ENCODE measurements around the gene SRSF6.

GRCh38 chr20:43508604-43509040 lies 50.9 kb downstream of the SRSF6 start:
- TF ChIP-seq POLR2AphosphoS5 (IDR thresholded peaks at IDR 0.05; ENCODE audit: borderline replicate concordance, low read depth, low read length) (no peak), EZH2 (IDR thresholded peaks at IDR 0.05) (no peak)

Data from SK-N-MC (cell line).